ENCODE data around the gene TMC5.
"Not testable (repeated sequence)": the region's sequence is repeated elsewhere in the genome, so short reads cannot be mapped to it uniquely, and the experiment has no call there.

TMC5 gene, protein sequence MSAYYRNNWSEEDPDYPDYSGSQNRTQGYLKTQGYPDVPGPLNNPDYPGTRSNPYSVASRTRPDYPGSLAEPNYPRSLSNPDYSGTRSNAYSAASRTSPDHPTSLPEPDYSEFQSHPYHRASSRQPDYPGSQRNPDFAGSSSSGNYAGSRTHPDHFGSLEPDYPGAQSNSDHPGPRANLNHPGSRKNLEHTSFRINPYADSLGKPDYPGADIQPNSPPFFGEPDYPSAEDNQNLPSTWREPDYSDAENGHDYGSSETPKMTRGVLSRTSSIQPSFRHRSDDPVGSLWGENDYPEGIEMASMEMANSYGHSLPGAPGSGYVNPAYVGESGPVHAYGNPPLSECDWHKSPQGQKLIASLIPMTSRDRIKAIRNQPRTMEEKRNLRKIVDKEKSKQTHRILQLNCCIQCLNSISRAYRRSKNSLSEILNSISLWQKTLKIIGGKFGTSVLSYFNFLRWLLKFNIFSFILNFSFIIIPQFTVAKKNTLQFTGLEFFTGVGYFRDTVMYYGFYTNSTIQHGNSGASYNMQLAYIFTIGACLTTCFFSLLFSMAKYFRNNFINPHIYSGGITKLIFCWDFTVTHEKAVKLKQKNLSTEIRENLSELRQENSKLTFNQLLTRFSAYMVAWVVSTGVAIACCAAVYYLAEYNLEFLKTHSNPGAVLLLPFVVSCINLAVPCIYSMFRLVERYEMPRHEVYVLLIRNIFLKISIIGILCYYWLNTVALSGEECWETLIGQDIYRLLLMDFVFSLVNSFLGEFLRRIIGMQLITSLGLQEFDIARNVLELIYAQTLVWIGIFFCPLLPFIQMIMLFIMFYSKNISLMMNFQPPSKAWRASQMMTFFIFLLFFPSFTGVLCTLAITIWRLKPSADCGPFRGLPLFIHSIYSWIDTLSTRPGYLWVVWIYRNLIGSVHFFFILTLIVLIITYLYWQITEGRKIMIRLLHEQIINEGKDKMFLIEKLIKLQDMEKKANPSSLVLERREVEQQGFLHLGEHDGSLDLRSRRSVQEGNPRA

DNA sequence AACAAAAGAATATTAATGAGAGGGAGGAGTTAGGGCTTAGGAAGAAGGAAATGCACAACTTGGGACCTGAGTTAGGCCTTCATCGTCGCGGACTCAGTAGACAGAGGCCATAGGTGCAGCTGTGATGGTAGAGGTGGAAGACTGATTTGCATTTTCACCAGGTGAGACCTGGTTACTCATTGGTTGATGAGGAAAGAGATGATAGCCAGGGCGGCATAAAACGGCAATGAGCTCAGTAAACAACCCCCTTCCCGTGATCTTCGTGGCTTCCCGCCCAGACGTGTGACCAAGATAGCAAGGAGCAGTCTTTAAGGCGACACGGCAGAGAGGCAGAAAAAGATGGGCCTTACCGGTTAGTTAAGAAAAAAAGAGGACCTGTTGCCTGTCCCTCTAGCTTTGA lies at the start of gene TMC5:
Gene TMC5, plus strand, starts transcription at position 244 of the 400 bp plus-strand sequence. CDS start 22,156 bp downstream, outside the sequence.
- DNase-seq (ENCODE audit: low read depth) = no peak

DNA sequence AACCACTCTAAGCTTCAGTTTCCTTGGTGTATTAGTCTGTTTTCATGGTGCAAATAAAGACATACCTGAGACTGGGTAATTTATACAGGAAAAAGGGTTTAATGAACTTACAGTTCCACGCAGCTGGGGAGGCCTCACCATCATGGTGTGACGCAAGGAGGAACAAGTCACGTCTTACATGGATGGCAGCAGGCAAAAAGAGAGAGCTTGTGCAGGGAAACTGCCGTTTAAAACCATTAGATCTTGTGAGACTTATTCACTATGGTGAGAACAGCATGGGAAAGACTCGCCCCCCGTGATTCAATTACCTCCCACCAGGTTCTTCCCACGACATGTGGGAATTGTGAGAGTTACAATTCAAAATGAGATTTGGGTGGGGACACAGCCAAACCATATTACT lies 45.1 kb upstream of the TMC5 start:
- not testable (repeated sequence) for DNase-seq (ENCODE audit: low read depth)

DNA sequence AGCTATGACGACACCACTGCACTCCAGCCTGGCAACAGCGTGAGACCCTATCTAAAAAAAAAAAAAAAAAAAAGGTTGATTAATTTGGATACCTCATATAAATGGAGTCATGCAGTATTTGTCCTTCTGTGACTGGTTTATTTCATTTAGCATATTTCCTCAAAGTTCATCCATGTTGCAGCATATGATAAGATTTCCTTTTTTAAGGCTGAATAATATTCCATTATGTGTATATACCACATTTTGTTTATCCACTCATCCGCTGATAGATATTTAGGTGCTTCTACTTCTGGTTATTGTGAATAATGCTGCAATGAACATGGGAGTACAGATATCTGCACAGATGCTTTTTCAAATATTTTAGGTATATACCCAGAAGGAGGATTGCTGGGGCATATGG lies 43.3 kb upstream of the TMC5 start:
- DNase-seq (ENCODE audit: low read depth) = no peak

- no peak for DNase-seq (ENCODE audit: low read depth)
Measured at GRCh38 chr16:19375561-19376158, 42.0 kb upstream of the TMC5 start.

DNA sequence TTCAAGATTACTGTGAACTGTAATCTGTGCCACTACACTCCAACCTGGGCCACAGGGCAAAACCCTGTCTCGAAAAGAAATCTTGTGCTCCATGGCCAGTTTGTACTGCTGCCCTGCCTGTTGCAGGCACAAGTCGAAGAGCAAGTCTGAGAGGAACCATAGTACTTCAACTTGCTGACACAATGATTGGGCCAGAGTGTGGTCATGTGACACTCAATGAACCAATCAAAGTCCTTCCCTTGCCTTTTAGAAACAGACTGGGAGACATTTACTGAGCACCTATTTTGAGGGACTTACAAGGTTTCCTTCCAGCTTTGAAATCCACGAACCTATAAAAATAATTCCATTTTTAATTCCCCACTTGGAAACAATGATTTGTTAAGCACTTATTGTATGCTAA lies 39.8 kb upstream of the TMC5 start:
- no peak for DNase-seq (ENCODE audit: low read depth)

DNA sequence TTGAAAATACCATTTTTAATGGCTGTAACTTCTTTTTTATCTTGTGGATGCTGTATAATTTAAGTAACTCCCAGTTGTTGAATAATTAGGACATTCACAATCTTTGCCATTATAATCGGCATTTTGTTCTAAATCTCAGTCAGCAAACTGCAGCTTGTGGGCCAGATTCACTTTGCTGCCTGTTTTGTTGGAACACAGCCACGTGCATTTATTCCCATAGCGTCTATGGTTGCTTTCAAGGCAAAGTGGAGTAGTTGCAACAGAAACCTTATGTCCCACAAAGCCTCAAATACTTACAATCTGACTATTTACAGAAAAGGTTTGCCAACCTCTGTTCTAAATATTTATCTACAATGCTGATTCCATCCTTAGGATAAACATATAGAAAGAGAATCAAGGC lies 39.2 kb upstream of the TMC5 start:
- DNase-seq (ENCODE audit: low read depth) = no peak

DNA sequence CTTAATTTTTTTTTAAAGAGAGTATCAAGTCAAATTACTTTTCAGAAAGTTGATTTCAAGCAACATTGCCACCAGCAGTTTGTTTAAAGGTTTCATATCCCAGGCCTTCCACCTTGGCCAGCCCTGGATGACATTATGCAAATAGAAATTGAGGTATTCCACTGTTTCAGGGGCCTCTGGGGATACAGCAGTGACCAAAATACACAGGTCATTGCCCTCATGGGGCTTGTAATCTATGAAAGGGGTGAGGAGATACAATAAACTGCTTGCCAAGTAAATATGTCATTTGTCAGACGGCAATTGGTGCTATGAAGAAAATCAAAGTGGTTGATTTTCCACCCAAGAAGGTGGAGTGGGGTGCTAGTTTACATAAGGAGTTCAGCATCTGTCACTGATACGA lies 37.8 kb upstream of the TMC5 start:
- DNase-seq (ENCODE audit: low read depth) = no peak

GRCh38 chr16:19380328-19380727 lies 37.4 kb upstream of the TMC5 start:
- no peak for DNase-seq (ENCODE audit: low read depth)

DNA sequence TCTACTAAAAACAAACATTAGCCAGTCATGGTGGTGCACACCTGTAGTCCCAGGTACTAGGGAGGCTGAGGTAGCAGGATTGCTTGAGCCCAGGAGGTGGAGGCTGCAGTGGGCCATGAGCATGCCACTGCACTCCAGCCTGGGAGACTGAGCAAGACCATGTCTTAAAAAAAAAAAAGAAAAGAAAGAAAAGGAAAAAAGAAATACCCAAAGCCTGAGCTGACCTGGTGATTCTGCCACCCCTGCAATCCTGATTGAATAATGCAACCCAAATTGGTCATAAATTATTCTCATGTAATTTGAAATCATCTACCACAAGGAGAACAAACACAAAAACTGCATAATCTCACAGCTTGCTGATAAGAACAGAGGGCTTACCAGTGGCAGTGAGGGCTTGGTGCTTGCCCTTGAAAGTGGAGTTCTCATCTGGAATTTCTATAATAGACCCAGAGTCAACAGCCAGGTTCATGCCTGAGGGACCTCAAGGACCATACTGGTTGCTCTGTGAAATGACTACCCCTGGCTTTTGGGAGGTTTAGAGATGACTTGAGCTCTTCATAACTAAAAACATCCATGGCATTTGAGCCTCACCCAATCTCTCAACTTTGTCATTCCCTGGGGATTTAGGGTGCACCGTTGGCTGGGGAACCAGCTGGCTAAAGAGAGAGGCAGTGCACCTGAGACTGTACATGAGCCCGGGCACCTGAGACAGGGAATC lies 35.4 kb upstream of the TMC5 start:
- no peak for DNase-seq (ENCODE audit: low read depth)

GRCh38 chr16:19382887-19383816 lies 34.5 kb upstream of the TMC5 start:
- no peak for DNase-seq (ENCODE audit: low read depth)

DNA sequence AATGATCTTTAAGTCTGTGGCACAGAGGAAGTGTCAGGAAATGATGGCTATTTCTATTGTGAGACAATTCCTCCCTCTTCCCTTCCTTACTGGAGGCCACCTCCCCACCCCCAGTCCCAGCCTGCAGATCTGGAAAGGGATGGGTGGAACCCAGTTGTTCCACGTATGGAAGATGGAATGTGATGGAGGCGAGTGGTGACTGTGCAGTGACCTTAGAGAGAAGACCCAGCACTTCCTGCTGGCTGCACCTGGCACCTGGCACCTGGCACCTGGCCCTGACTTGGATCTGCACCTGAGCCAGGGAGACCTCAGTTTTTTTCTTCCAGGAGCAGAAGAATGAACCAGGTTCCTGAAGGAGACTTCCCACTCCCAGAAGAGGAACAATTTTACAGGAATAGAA lies 33.0 kb upstream of the TMC5 start:
- no peak for DNase-seq (ENCODE audit: low read depth)

DNA sequence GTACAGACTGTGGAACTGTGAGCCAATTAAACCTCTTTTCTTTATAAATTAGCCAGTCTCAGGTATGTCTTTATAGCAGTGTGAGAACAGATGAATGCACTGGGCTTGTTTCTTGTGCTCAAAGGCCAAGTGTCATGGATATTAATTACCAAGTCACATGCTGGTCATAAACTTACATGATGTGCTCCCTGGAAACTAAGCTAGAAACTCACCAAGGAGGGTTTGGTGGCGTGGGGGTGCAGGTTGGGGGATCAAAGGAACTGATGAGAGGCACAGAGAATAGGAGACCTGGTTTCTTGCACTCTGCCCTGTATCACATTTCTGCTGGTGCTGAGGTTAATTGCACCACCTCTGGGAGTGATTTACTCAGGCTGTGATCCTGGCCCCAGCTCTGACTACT lies 31.2 kb upstream of the TMC5 start:
- no peak for DNase-seq (ENCODE audit: low read depth)

DNA sequence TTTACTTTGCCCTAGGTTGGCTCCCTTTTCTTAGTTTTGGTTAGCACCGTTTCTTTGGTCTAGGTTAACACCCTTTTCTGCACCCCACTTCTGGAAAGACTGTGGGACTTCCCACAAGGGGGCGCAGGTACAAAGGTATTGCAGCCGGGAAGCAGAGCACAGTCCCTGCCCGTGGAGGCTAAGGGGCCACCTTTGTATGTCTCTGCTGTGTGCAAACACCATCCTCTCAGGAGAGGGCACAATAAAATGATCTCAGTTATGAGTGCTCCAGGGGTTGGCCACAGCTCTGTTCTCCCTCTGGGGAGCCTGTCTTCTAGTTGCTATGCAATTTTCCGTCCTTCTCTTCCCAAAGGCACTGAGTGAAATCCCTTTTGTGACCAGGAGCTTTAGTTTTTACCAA lies 28.4 kb upstream of the TMC5 start:
- peak; percentile 21 for DNase-seq (ENCODE audit: low read depth)

- DNase-seq (ENCODE audit: low read depth) = not testable (repeated sequence)
Measured at GRCh38 chr16:19391185-19391776, 26.4 kb upstream of the TMC5 start.

DNA sequence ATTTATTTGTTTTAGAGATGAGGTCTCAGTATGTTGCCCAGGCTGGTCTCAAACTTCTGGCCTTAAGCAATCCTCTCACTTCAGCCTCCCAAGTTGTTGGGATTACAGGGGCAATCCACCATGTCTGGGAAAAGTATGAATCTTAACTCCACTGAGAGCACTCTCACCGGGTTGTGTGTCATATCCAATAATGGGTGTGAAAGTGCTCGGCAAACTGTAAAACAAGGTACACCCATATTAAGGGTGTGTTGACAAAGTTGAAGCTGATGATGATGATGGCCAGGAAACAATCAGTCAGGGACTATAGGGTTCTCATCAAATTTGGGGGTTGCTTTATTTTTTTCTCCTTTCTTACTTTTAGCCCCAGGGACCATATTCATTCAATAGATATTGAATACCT lies 25.3 kb upstream of the TMC5 start:
- no peak for DNase-seq (ENCODE audit: low read depth)

GRCh38 chr16:19393226-19394111 lies 24.2 kb upstream of the TMC5 start:
- DNase-seq (ENCODE audit: low read depth) = no peak

DNA sequence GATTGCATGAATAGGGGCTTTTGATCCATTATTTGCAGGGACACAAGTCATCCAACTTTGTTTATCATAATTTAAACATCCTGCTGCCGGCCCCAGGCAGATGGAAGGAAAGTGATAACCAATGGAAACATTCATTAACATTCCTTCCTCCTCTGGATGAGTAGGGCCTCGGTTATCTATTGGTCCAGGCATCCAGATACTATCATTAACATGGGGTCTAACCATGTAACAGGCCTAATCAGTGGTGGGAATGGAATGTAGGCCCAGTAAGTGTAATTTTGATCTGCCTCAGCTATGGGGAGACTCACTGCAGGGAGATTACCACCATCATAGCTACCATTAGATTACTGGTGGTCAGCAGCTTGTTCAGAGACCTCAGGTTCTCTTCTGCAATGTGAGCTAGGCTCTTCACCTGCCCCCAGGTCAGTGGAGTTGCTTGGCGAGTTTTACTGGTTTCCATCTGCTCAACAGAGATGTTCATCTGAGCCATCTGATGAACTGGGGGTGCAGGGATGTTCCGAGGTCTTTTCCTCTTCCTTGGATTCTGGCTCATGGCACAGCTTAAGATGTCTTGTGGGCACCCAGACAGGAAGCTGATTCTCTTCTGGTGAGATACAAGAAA lies 21.9 kb upstream of the TMC5 start:
- not testable (repeated sequence) for DNase-seq (ENCODE audit: low read depth)

DNA sequence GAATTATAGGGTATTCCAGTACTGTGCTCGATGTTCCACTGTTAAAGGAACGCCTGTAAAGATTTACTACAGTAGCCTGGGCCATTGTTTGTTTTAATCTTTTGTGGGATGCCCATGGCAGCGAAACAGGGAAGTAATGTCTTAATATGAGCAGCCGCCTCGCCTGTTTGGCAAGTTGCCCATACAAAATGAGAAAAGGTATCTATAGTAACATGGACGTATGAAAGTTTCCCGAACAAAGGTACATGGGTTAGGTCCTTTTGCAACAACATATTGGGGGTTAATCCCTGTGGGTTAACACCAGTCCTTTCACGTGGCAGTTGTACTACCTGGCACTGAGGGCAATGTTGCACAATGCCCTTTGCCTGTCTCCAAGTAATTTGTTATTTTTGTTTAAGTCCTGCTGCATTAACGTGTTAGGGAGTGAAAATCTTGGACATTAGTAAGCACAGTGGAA lies 21.1 kb upstream of the TMC5 start:
- no peak for DNase-seq (ENCODE audit: low read depth)

GRCh38 chr16:19397373-19397772 lies 20.3 kb upstream of the TMC5 start:
- DNase-seq (ENCODE audit: low read depth) = not testable (repeated sequence)
